Measurements from ENCODE around the gene KCNG2.

Gene KCNG2

DNA sequence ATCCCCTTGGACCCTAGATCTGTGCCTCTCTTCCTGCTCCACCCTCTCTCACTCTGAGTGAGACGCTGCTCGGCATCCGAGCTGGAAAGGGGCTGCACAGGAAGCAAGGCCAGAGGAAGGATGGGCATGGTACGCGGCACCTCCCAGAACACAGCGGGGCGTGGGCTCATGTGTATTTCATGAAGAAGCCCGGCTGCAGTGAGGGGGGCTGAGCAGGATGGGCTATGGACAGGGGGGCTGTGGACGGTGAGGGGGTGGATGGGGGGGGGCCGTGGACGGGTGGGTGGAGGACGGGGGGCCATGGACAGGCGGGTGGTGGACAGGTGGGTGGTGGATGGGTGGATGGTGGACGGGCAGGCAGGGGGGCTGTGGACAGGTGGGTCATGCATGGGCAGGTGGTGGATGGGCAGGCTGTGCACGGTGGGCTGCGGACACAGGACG lies 125.3 kb downstream of the KCNG2 start:
- TF ChIP-seq, protein P1, sequence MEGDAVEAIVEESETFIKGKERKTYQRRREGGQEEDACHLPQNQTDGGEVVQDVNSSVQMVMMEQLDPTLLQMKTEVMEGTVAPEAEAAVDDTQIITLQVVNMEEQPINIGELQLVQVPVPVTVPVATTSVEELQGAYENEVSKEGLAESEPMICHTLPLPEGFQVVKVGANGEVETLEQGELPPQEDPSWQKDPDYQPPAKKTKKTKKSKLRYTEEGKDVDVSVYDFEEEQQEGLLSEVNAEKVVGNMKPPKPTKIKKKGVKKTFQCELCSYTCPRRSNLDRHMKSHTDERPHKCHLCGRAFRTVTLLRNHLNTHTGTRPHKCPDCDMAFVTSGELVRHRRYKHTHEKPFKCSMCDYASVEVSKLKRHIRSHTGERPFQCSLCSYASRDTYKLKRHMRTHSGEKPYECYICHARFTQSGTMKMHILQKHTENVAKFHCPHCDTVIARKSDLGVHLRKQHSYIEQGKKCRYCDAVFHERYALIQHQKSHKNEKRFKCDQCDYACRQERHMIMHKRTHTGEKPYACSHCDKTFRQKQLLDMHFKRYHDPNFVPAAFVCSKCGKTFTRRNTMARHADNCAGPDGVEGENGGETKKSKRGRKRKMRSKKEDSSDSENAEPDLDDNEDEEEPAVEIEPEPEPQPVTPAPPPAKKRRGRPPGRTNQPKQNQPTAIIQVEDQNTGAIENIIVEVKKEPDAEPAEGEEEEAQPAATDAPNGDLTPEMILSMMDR (conservative IDR thresholded peaks at IDR 0.05), result no peak
- H3K27ac ChIP-seq, result no peak overlapping the region

DNA sequence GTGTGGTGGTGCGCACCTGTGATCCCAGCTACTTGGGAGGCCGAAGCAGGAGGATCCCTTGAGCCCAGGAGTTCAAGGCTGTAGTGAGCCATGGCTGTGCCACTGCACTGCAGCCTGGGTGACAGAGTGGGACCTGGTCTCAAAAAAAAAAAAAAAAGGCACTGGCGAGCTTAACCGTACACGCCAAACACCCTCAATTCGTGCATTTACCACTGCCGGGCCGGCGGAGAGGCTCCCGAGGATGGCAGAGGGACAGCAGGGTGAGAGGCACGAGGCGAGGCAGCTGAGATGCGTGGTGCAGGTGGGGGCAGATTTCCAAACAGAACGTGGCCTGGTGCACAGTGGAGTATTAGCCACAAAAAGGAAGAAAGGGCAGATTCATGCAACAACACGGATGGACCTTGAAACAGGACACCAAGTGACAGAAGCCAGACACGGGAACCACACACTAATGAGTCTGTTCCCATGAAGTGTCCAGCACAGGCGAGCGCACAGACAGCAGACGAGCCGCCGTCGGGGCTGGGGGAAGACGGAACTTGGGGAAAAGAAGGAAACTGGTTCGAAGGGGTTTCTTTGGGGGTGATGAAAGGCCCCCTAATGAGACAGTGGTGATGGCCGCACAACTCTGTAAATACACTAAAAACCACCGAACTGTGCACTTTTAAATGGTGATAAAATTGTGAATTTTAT lies 126.3 kb downstream of the KCNG2 start:
- H3K27ac ChIP-seq, result no peak overlapping the region
- TF ChIP-seq, protein P1 (conservative IDR thresholded peaks at IDR 0.05), result no peak

DNA sequence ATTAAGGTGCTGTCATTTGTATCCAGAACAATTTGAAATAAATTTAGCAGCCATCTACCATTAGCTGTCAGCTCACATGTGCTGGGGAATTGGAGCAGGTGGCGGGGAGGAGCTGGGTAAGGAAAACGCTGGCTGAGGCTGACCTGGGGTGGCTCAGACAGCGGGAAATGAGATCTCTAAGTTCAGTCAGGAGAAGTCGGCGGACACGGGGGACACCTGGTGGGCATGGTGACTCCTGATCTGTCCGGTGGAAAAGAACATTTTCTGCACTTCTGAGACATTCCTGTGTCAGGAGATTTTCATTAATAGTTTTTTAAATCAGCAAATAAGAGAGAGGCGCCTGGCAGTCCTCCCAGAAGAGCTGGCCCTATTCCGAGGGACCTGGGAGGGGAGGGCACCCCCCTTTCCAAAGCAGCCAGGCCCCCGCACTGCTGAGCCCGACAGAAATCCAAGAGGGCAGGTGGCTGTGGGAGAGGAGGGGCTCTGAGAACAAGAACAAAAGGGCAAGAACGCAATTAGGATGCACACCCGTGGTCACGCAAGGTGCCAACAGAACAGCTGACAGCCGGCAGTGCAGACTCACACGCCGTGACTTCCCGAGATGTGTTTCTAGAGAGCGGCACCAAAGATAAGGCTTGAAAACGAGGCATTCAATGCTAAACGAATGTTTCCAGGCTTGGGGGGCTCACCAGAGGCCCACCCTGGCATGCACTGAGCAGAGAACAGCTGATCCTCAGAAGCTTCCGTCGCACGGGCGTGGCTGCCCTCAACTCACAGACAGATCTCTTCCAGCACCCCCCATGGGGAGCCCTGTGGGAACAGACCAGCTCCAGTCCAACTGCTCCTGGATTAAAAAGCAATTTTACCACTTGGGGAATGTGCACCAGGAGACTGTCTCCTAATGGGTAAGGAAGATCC lies 127.3 kb downstream of the KCNG2 start:
- TF ChIP-seq, protein P1 (conservative IDR thresholded peaks at IDR 0.05), result no peak

DNA sequence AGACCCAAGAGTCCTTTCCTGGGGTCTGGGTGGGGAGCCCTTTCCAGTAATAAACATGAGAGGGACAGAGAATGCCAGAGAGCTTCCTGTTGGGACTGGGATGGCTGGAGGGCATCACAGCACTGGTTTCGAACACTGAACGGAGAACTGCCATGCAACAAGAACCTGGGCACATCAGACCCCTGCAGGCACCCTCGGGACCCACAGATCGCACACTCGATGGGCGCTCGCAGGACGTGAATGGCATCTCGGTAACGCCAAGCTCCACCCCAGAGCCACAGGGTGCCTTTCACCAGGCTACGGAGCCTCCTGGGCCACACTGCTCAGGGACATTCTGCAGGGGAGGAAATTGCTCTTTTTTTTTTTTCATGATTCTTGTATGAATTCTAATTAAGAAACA lies 128.6 kb downstream of the KCNG2 start:
- H3K27ac ChIP-seq, result no peak overlapping the region
- TF ChIP-seq, protein P1 (conservative IDR thresholded peaks at IDR 0.05), result no peak

More for the DNA sequence above, 127.3 kb downstream of the KCNG2 start:
- H3K27ac ChIP-seq, result no peak overlapping the region

DNA sequence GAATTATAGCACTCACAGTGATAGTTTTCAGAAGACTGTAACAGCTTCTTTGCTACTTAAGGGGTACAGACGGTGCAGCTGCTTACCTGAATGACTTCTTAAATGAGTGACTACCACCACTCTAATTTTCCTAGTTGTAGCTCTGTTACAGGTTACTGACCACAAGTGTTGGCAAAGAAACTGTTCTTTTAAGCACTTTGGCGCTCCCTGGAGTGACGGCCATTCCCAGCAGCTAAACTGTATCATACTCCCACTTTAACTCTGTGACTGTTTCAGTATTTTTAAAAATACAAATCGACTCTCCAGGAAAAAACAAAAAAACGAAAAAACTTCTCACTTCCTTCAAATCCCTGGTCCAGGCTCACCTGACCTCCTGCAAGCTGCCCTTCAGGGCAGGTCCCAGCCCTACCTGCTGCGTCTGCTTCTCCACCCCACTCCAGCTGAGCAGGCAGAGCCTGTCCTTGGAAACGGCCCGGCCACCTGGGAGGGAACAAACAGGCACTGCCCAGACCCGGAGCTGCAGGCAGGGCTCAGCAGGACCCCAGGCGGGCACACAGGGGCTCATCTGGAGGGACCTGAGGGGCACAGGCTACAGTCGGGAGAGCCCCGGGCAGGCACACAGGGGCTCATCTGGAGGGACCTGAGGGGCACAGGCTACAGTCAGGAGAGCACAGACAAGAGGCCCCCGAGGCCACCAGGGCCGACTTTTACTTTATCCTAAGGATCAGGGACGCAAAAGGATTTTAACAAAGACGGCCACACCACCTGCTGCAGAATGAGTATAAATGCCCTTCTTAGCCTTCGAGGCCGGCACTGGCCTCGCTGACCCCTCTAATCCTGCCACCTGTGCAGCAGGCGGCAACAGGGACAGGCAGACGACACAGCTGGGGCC lies 129.2 kb downstream of the KCNG2 start:
- TF ChIP-seq, protein P1 (conservative IDR thresholded peaks at IDR 0.05), result no peak
- H3K27ac ChIP-seq, result no peak overlapping the region

DNA sequence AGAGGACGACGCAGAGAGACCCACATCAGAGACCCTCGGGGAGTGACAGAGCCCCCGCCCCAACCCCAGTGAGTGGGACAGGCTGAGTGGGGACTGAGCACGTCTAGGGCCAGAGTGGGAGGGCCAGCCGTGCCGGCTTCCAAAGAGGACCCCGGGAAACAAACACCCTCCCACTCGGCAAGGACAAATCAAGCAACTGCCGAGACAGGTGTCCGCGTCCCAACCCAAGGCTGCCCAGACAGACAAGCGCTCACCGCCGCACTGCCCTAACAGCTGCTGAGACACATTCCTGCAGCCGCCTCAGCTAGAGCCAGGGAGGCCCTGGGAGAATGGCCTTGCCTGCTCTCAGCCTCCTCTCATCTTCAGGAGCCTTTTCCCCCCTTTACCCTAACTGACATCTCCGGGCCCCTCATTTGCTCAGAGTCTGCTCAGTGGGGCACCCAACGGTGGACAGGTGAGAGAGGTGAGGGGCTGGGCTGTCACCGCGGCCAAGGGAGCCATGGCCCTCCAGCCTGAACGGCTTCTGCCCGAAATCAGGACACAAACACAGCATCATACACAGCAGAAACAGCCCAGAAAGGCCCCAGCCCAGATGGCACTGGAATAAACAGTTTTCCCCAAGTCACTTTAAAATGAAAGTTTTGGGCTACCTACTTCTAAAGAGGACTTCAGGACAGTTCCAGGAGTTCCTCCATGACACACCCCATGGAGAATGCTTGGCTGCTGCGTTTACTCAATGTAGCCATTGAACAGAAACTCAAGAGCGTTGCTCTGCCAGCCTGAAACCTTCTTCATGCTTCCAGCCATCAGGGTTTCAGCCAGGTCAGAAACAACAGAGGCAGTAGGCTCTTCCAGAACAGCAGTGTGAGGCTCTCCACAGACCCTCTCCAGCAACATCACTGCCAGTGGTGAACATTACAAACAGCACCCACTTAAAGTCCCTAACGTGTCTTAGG lies 130.1 kb downstream of the KCNG2 start:
- TF ChIP-seq, protein P1 (conservative IDR thresholded peaks at IDR 0.05), result no peak

More for the DNA sequence above, 130.1 kb downstream of the KCNG2 start:
- H3K27ac ChIP-seq, result no peak overlapping the region

All from VCaP (cell line).